Measurements from ENCODE around the gene RRP12.
"Not testable (repeated sequence)": the region's sequence is repeated elsewhere in the genome, so short reads cannot be mapped to it uniquely, and the experiment has no call there.

Gene RRP12

GRCh38 chr10:97407211-97407951 is 6.2 kb upstream of the RRP12 start:
- peak; percentile 53 for DNase-seq

GRCh38 chr10:97406483-97406882 is 5.3 kb upstream of the RRP12 start:
- not testable (repeated sequence) for DNase-seq

- DNase-seq = no peak
These were observed 4.9 kb upstream of the RRP12 start for GRCh38 chr10:97406064-97406463.

GRCh38 chr10:97404044-97404443 is 2.9 kb upstream of the RRP12 start:
- DNase-seq = no peak

GRCh38 chr10:97401455-97401919 is 347 bp upstream of the RRP12 start:
- DNase-seq = no peak

GRCh38 chr10:97399843-97400545 is 1.1 kb downstream of the RRP12 start:
- DNase-seq = peak; percentile 3

GRCh38 chr10:97396056-97396455 is 5.1 kb downstream of the RRP12 start:
- no peak for DNase-seq

GRCh38 chr10:97393034-97393573 is 8.0 kb downstream of the RRP12 start:
- DNase-seq = no peak

GRCh38 chr10:97390091-97390490 is 11.0 kb downstream of the RRP12 start:
- no peak for DNase-seq

- no peak for DNase-seq
These were observed 13.0 kb downstream of the RRP12 start for GRCh38 chr10:97388152-97388551.

- DNase-seq = no peak
These were observed 15.6 kb downstream of the RRP12 start for GRCh38 chr10:97385565-97385964.

- no peak for DNase-seq
These were observed 16.5 kb downstream of the RRP12 start for GRCh38 chr10:97384641-97385040.

- no peak for DNase-seq
These were observed 17.0 kb downstream of the RRP12 start for GRCh38 chr10:97384156-97384555.

GRCh38 chr10:97383159-97383558 is 18.0 kb downstream of the RRP12 start:
- DNase-seq = no peak

GRCh38 chr10:97381626-97382025 is 19.5 kb downstream of the RRP12 start:
- no peak for DNase-seq

- no peak for DNase-seq
These were observed 20.6 kb downstream of the RRP12 start for GRCh38 chr10:97380516-97380915.

- DNase-seq = no peak
These were observed 21.9 kb downstream of the RRP12 start for GRCh38 chr10:97378933-97379921.

- DNase-seq = no peak
These were observed 24.7 kb downstream of the RRP12 start for GRCh38 chr10:97376413-97376812.

- no peak for DNase-seq
These were observed 27.7 kb downstream of the RRP12 start for GRCh38 chr10:97373456-97373855.

- no peak for DNase-seq
These were observed 28.8 kb downstream of the RRP12 start for GRCh38 chr10:97372233-97372875.

- DNase-seq = no peak
These were observed 29.4 kb downstream of the RRP12 start for GRCh38 chr10:97371696-97372095.

GRCh38 chr10:97367126-97367649 is 34.0 kb downstream of the RRP12 start:
- DNase-seq = no peak
